GM18951 (cell line): ENCODE measurements around the gene MAP2.
"Not testable (repeated sequence)": the region's sequence is repeated elsewhere in the genome, so short reads cannot be mapped to it uniquely, and the experiment has no call there.

Source experiments
- POLR2A ChIP-seq: IDR thresholded peaks from 4 replicates; pipeline ENCODE4 v1.6.1; 2011; ENCODE audit warnings: mild to moderate bottlenecking; ENCODE audit not compliant: insufficient read length, insufficient read depth; ENCODE audit errors: extremely low read depth
- in situ Hi-C: fragments of 300-500 bp; cut with MboI; formaldehyde crosslinking; loops from one replicate; pipeline ENCODE4 v1.12.0; 2022; ENCODE audit warnings: low sequenced_read_pairs, mixed read lengths, inconsistent platforms; ENCODE audit not compliant: unreplicated experiment

Gene MAP2

DNA sequence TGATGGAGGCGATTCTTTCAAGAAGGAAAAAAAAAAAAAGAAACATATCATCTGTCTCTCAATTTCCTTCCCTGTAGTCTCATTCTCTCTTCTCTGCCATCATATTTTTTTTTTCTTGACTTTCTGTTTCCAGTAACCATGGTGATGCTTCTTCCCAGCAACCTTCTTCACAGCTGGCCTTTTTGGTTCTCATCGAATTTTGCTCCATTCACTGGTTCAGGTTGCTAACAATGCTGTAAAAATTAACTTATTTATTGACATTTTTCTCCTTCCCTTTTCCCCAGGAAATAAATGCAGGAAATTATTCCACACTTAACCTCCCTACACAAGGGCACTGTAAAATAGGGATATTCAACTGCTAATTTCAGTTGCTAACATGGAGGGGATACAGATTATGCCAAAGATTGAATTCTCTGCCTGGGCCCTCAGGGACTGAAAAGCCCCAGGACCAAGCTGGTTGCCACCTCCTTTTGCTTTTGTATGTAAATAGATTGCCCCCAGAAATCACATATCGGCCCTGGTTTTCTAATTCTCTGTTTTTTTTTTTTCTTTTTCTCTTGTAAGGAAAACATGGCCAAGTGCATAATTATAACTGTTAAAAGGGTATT is 154.7 kb downstream of the MAP2 start:
- in situ Hi-C loops = no loop called here
- TF ChIP-seq POLR2A = no peak

DNA sequence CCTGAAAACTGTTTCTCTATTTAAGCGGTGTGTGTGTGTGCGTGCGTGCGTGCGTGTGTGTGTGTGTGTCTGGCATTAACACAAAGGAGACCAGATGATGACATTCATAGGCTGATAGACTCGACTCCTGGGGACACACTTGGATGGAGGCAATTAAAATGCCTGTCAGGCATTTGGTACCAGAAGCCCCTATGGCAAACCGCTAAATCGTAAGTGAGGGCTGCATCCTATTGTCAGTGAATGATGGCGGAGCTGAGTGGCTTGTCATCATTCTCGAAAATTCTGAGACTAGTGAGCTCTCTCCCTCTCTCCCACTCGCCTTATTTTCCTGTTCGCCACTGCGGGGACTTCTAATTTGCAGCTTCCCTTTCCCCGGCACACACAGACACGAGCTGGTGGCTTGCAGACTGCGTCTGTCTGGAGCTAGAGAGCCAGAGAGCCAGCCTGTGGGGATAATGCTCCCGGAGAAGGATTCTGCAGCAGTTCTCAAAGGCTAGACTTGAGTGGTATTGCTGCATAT is 155.4 kb downstream of the MAP2 start:
- TF ChIP-seq POLR2A = no peak
- in situ Hi-C loops = no loop called here

DNA sequence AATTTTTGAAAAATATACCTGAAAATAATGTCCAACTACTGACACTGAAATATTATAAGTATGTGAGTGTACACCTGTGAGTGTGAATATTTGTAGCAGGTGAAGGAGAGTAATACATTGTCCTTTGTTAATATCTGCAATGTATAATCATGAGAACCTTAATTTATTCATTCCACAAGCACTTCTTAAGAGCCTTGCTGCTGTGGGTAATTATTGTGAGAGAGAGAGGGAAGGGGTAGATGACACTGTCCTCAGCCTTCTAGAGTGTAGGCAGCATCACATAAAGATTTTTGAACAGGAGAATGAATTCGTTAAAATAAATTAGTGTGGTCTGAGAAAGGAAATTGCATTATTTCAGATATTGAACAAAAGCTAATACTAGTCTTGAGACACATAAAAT is 157.2 kb downstream of the MAP2 start:
- in situ Hi-C loops = no loop called here
- TF ChIP-seq POLR2A = no peak

DNA sequence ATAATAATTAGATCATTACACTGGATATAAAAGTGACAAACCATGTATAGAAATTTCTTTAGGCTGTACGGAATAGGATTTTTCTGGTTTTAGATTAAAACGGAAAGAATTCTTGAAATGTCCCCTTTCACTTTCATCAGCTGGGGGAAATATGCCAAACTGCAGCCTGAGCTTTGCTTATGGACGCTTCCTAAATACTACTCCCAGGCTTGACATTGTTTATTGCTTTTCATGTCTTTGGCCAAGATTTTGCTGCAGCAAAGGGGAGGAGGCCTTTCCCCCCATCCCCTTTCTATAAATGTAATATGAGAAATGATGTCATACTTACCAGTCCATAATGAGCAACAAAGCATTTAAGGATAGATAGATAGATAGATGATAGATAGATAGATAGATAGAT is 158.4 kb downstream of the MAP2 start:
- no peak for TF ChIP-seq POLR2A
- in situ Hi-C loops = no loop called here

DNA sequence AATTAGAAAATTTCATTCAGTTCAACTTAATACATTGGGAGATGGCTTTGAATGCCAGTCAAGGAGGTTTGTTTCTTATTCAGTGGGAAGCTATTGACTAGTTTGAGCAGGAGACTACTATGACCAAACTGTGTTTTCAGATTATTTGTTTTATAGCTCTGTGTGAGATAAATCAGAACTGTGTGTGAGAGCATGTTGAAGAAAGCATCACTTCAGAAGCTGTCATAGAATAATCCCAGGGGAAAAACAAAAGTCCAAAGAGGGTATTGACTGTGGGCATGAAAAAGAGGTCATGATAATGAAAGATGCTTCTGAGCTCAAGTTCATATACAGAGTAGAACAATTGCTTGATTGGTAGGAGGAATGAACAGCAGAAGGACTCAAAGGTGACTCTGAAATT is 160.6 kb downstream of the MAP2 start:
- no peak for TF ChIP-seq POLR2A
- in situ Hi-C loops = no loop called here

DNA sequence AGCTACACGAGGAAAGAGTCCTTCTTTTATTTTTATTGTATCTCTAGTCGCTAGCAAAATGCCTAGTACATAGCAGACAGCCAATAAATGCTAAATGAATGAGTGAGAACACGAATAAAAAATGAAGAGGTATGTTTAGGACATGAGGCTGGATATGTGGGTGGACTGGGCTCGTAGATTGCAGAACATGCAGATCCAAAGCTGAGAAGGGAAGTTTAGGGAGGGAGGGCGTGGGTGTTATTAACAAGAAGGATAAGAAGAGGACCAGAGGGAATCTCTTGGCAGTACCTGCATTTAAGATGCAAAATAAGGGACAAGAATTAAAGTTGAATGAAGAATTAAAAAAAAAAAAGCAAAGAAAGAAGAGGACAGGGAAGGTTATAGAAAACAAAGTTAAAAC is 161.1 kb downstream of the MAP2 start:
- in situ Hi-C loops = no loop called here
- TF ChIP-seq POLR2A = no peak

DNA sequence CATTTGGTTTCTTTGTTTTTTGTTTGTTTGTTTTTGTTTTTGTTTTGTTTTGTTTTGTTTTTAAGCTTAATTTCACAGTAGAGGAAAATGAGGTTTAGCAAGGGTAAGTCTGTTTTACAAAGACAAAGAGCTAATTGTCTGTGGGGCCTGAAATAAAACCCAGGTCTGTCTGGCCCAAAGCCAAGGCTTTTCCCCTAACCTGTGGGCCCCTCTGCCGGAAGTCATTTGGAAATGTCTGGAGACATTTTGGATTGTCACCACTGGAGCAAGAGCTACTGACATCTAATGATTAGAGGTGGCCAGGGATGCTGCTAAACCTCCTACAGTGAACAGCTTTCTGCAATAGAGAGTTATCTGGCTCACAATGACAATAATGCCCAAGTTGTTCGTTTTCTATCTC is 167.2 kb downstream of the MAP2 start:
- in situ Hi-C loops = no loop called here

DNA sequence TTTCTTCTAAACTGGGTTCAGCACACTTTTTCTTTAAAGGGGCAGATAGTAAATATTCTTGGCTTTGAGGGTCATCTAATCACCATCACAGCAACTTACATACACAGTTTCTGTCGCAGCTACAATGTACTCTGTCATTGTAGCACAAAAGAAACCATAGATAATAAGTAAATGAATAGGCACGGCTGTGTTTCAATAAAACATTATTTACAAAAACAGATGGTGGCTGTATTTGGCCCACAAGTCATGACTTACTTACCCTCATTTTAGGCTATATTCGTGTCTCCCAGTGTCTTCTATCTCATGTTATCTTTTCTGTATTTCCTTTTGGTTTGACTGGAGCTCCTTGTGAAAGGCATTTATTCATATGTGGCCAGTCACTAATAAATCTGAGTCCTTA is 168.3 kb downstream of the MAP2 start:
- TF ChIP-seq POLR2A = no peak
- in situ Hi-C loops = no loop called here

More for the DNA sequence above, 167.2 kb downstream of the MAP2 start:
- TF ChIP-seq POLR2A = no peak

DNA sequence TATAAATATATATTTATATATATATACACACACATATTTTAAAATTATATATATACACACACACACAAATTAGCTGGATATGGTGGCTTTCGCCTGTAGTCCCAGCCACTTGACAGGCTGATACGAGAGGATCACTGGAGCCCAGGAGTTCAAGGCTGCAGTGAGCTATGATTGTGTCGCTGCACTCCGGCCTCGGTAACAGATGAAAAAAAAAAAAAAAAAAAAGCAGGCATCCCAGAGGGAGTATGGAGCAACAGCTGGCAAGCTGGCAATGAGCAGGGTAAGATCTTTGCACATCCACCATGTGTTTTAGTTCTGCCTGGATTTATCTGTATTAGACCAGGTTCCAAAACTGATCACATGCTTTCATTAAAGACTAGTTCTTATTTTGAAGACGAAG is 170.1 kb downstream of the MAP2 start:
- in situ Hi-C loops = no loop called here
- no peak for TF ChIP-seq POLR2A

DNA sequence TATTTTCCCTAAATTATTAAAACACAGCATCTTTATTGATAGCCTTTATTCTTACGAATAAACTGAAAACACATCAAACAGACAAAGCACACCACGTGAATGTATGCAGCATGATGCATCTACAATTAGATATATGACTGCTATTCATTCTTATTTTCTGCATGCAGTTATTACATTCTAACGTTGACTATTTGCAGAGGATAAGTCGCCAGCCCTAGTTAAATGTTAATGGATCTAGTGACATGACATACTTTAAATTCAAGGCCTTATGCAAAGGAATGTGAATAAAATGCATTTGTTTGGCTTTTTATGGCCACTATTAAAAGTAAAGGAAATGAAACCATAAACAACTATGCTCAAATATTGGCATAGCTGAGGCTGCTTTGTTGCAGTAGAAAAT is 172.4 kb downstream of the MAP2 start:
- in situ Hi-C loops = no loop called here
- TF ChIP-seq POLR2A = no peak

DNA sequence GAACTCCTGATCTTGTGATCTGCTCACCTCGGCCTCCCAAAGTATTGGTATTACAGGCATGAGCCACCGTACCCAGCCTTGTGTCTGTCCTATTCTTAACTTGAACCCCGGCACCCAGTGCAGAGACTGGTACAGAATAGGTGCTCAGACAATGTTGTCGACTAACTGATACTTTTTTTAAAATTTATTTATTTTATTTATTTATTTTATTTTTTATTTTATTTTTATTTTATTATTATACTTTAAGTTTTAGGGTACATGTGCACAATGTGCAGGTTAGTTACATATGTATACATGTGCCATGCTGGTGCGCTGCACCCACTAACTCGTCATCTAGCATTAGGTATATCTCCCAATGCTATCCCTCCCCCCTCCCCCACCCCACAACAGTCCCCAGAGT is 174.4 kb downstream of the MAP2 start:
- in situ Hi-C loops = not testable (repeated sequence)

DNA sequence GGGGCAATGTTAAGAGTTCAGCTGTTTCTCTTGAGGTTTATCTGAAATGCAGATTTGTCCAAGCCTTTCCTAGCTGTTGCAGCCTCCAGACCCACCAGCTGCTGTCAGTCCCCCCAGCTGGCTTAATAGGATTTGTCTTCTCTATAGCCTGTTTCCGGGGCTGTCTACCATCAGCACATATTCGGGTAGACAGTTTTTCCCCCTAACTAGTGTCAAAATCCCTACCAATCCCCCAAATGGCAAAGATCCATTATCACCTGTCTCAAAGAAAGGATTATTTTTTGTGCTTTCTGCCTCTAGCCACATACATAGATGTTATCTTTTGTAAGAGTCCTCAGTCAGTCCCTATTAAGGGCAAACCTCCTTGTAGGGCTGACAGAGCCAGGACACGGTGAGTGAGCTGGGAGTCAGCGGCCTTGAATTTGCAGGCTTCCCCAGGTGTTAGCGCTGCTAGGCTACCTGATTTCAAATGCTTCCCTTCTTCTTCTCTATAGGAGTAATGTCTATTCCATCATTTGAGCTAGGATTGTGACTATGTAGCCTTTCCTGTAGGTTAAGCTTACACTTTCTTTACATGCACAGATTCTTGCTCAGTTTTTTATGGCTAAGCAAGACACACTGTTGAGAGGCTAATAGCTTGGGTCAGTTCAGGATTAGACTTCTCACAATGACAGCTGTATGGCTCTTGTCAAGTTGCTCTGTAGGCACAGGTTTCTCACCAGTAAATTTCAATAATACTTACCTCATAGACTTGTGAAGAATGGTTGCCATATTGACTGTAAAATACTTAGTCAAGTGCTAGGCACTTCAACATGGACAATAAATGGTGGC is 176.7 kb downstream of the MAP2 start:
- TF ChIP-seq POLR2A = no peak
- in situ Hi-C loops = no loop called here

DNA sequence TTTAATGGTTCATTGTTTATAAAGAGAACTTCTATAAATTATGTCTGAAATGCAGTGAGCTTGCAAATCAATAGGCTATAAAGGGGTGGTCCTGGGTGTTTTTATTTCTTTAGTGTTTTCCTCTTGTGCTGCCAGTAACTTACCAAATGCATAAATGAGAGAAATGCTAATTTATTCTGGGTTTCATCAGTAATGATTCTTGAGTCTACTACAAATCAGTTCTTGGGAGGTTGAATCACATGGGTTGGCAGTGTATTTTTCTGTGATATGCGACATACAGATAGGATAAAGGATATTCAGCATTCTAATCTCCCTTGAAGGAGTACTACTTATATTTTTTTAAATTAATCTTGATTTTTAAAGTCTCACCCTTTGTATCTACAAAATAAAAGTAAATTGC is 177.7 kb downstream of the MAP2 start:
- in situ Hi-C loops = no loop called here
- no peak for TF ChIP-seq POLR2A

DNA sequence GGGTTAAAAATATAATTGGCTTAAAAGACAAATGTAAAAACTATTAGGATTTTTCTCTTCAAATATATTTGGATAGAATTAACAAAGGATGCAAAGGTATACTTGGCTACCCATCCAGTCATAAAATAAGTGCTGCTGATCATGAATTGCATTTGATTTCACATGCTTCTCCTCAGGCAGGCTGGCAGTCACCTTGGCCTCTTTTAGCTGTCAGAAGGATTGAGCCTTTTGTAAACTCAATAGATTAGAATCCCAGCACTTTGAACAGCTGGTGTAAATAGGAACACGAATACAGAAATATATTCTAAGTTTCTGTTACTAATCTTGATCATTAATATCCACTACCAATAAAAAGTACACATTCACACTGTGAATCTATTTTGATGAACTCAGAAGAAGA is 178.4 kb downstream of the MAP2 start:
- TF ChIP-seq POLR2A = no peak
- in situ Hi-C loops = no loop called here
